HG03565 (cell line): Measurements from ENCODE around the gene IL33.
A peak's percentile ranks its signal among the peaks of the same experiment; 100 is the strongest.

ENCODE experiments used
- ATAC-seq: cut with Tn5 transposase; IDR thresholded peaks from one replicate; pipeline ENCODE4 v1.9.1; 2021; ENCODE audit warnings: mild to moderate bottlenecking, moderate library complexity; ENCODE audit not compliant: unreplicated experiment

The IL33 gene

DNA sequence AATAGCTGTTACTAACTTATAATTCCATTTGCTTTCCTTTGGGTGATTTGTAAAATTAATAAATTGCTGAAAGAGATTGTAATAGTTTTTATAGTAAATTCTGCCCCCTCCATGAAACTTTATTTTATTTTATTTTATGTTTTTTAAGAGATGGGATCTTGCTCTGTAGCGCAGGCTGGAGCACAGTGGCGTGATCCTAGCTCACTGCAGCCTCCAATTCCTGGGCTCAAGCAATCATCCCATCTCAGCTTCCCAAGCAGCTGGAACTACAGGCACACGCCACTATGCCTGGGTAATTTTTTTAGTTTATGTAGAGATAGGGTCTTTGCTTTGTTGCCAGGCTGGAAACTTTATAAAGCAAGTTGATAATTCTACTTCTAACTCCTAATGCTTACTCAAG, 395 bp downstream of the IL33 start:
- ATAC-seq: no peak

DNA sequence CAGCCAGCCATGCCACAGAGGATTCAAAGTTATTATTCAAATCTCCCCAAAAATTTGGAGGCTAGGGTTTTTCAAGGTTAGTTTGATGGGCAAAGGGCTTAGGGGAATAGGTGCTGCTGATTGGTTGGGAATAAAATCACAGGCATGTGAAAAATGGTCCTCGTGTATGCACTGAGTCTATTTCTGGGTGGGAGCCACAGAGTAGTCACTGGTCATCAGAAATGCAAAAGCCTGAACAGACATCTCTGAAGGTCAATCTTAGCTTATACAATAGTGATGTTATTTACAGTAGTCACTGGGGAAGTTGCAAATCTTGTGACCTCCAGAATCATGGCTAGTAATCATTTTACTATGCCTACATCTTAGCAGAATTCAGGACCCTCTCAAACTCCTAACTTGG, 1.3 kb downstream of the IL33 start:
- no peak for ATAC-seq

DNA sequence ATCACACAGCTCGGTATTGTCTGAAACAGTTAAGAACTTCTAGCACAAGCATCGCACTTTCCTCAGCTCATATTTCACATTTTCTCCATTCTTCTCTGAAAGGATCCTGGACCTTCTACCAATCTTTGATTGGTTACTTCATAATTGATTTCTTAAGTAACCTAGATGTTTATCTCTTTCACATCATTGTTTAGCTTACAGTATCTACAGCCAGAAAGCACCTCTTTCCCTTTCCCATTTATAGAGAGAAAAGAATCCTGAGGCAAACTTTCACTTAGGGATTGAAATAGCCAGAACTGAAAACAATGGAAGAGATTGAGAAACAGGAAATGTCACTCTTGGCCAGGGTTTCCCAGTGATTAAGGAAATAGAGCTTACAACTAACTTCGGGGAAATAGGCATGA, 2.5 kb downstream of the IL33 start:
- ATAC-seq: no peak

- ATAC-seq: no peak
Observed at GRCh38 chr9:6219040-6219439, 3.4 kb downstream of the IL33 start.

GRCh38 chr9:6219981-6220380, 4.4 kb downstream of the IL33 start:
- no peak for ATAC-seq

- no peak for ATAC-seq
Observed at GRCh38 chr9:6224393-6225154, 9.0 kb downstream of the IL33 start.

GRCh38 chr9:6226696-6227095, 11.1 kb downstream of the IL33 start:
- no peak for ATAC-seq

GRCh38 chr9:6229186-6229585, 13.6 kb downstream of the IL33 start:
- no peak for ATAC-seq

GRCh38 chr9:6229619-6230018, 14.0 kb downstream of the IL33 start:
- ATAC-seq: no peak

GRCh38 chr9:6230037-6230780, 14.6 kb downstream of the IL33 start:
- ATAC-seq: no peak

DNA sequence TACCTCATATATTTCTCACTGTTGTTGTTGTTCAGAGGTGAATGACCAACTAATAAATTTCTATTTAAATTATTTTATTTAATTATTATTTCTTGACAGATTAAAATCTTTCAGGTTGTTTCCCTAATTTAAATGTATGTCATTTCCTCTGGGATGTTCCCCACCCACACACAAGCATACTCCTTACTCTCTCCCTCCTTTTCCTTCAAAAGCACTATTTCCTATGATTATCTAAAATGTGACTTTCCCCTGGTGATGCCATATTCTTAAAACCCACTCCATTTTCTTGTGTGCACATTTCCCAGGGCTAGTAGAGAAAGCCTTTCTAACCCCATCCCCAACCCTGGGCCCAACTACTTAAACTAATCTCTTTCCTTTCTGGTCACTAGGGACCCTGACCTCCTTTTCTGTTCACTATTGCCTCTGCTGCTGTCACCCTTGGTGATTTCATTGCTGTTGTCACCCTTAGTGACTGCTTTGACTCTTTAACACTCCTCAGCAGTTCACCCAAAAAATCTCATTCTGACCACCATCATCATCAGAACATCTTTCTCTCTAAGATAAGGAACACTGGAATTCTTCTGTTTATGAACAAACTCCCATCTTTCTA, 16.8 kb downstream of the IL33 start:
- ATAC-seq: no peak

- no peak for ATAC-seq
Observed at GRCh38 chr9:6234014-6234413, 18.4 kb downstream of the IL33 start.

DNA sequence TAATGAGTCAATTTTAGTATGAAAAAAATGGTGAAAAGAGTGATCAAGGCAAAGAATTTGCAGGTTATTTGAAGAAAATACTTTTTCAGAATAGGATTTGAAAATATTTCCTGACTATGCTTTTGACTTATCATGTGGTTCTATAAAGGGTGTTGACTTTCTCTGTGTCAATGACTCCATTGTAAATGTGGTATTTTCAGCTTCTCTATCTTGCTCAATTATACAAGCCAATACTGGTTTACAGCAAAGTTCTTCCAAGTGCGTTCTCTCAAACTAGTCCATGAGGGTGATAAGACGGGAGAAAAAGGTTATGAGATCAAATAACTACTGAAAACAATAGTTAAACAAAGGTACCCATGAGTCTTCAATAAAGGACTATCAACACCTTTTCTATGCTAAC, 21.7 kb downstream of the IL33 start:
- no peak for ATAC-seq

DNA sequence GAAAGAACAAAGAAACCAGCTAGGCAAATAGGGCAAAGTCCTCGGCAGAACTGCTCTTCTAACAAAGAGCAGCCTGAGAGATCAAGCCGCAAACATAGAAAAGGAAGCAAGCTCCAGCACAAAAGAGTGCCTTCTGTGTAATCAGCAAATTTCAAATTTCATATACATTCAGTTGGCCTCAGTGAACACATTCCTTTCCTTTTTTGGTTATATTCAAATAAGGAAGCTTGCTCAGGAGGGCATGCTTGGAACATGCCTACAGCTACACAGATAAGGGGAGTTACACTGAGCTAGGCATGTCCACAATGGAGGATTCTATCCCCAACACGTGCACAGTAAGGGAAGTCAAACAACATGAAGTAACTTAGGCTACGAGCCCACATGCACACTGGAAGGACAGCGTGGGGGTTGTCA, 23.4 kb downstream of the IL33 start:
- no peak for ATAC-seq

GRCh38 chr9:6239694-6240093, 24.1 kb downstream of the IL33 start:
- no peak for ATAC-seq

GRCh38 chr9:6243746-6244145, 28.1 kb downstream of the IL33 start:
- ATAC-seq: peak; percentile 87

DNA sequence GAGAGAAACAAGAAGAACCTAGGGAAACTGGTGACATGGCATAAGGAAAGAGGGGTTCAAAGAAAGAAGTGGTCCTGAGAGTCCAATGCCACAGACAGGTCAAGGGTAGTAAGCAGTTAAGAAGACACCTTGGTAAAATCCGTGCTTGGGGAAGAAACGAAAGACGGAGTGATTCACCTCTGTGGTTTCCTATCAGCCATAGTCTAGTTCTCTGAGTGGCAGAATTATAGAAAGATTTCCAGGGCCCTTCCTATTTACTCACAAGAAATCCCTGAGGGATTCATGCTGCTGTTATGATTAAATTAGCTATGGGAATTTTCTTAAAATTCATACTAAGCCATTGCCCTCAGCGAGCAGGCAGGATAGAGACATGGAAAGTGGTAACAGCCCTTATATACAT, 31.7 kb downstream of the IL33 start:
- no peak for ATAC-seq

DNA sequence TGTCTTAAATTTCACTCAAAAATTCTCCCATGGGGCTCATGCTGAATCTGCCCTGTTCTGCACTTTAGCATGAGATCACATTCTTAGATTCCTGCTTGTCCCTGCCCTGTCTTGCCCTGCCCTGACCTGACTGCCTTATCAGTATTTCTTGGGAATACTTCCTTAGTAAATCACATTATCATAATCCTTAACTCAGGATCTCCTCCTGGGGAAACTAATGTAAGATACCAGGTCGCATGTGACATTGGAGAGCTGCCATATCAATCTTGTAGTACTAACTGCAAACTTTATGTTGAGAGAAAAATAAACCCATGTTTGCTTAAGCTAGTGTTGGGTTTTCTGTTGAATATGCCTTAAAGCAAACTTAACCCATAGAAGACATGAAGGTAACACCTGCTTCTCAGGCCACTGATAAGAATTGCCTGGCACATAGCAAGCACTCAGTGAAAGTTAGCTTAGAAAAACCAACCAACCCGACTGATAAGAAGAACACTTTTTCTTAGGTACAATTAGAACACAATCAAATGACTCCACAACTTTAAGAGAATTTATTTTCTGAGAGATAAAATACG, 53.3 kb downstream of the IL33 start:
- ATAC-seq: no peak

GRCh38 chr9:6270896-6271295, 55.3 kb downstream of the IL33 start:
- no peak for ATAC-seq

DNA sequence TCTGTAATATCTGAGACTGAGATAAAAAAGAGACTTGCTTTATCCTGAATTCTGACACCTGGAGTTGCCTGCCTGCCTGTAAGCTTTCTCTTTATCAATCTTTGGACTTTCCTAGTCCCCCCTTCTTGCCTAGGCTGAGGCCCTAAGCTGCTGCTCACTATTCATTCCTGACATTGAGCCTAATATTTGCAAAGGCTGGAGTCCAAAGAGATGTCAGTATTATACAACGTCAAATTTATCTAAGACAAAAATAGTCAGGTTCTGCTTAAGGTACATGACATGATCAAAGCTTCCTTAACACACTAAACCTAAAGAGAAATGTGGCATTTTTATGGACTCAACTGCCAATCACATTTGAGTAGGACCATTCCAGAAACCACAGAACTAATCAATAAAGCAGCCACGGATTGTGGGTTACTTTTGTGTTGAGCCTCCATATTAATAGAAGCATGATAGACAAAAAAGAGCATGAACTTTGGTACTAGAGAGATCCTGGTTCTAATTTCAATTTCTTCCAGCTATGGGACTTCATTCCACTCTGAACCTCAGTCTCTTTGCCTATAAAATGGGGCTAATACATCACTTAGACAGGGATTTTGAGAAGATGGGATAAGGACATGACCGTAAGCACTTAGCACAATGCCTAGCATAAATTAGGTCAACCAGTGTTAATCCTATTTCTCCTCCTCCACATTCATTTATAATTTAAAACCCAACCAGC, 56.1 kb downstream of the IL33 start:
- ATAC-seq: no peak

- ATAC-seq: no peak
Observed at GRCh38 chr9:6272229-6272598, 56.6 kb downstream of the IL33 start.
